Fibroblast of villous mesenchyme (primary cell): ENCODE data around the gene UTP4. TPM values are rescaled to one million over a fixed set of nuclear protein-coding genes. Genes with fewer than 3 reads are reported as not detected.

Source experiments
- DNase-seq: peaks from one replicate; pipeline ENCODE4 v3.0.0-alpha.2; 2010; ENCODE audit warnings: low read depth
- H3K4me3 ChIP-seq: 2 replicates; pipeline ENCODE4 v1.5.1; 2011; ENCODE audit warnings: low read depth, mild to moderate bottlenecking, low read length
- total RNA-seq: library from RNA; depleted of rRNA; stranded (reverse); fragments of >200 nt; gene quantifications from 2 replicates; pipeline ENCODE4 v1.2.3, GENCODE V29; 2012
- TF ChIP-seq, protein P1 (sequence below): IDR thresholded peaks from 2 replicates; pipeline ENCODE4 v1.5.1; 2012; ENCODE audit warnings: low read depth, mild to moderate bottlenecking, low read length; ENCODE audit not compliant: insufficient read depth

UTP4 gene
- total RNA-seq, 1 donor, result 22.5 TPM

DNA sequence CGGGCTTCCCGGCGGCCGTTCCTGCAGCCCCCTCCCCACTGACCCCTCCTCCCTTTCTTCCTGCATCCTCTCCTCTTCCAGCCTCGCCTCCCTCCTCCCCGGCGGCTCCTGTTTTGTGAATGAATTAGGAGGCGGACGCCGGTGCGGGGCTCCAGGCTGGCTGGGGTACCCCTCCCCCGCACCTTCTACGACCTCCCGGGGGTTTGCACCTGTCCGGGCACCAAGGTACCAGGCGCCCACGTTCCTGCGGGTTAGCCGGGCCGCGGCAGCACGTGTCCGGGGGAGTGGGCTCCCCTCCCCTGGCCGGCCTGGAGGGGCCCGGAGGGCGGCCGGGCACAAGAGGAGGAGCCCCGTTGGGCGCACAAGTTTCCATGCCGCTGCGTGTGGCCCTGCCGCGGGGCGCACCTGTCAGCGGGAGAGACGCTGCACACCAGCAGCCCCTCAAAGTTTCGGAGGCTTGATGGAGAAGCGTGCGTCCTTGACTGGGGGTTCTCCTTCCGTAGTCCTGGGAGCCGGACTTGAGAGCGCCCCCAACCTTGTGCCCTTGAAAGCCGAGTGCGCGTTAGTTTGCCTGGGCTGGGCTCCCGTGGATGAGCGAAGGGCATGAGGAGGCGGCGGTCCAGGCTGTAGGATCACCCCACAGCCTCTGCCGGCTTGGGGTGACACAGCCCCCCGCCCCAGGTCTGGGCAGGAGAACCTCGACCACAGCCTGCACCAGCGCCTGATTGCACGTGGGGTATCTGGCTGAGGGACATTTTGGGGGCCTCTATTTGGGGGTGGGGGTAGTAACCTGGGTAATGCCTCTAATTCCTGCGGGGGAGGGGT is 25.7 kb upstream of the UTP4 start:
- TF ChIP-seq, protein P1, sequence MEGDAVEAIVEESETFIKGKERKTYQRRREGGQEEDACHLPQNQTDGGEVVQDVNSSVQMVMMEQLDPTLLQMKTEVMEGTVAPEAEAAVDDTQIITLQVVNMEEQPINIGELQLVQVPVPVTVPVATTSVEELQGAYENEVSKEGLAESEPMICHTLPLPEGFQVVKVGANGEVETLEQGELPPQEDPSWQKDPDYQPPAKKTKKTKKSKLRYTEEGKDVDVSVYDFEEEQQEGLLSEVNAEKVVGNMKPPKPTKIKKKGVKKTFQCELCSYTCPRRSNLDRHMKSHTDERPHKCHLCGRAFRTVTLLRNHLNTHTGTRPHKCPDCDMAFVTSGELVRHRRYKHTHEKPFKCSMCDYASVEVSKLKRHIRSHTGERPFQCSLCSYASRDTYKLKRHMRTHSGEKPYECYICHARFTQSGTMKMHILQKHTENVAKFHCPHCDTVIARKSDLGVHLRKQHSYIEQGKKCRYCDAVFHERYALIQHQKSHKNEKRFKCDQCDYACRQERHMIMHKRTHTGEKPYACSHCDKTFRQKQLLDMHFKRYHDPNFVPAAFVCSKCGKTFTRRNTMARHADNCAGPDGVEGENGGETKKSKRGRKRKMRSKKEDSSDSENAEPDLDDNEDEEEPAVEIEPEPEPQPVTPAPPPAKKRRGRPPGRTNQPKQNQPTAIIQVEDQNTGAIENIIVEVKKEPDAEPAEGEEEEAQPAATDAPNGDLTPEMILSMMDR, result no peak
- peak overlapping the region; percentile 54 for H3K4me3 ChIP-seq
- DNase-seq, result no peak

GRCh38 chr16:69107316-69107962 is 25.0 kb upstream of the UTP4 start:
- TF ChIP-seq, protein P1, result no peak
- H3K4me3 ChIP-seq, result peak overlapping the region; percentile 54

GRCh38 chr16:69108064-69108904 is 24.2 kb upstream of the UTP4 start:
- TF ChIP-seq, protein P1, result no peak
- no peak overlapping the region for H3K4me3 ChIP-seq
- no peak for DNase-seq

More at GRCh38 chr16:69107316-69107962, 25.0 kb upstream of the UTP4 start:
- peak; percentile 25 for DNase-seq

DNA sequence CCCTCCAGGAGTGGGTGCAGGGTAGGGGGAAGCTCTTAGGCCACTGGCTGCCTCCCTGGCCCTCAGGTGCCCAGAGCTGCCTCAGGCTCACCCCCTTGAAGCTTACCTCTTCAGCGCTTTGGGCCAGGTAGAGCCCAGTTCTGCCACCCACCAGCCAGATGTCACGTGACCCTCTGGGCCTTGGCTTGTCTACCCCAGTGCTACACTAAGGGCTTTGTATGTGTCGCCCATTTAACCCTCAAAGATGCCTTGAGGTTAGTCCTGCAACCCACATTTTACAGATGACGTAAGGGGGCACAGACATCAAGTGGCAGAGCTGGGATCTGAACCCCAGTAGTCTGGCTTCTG is 23.6 kb upstream of the UTP4 start:
- no peak overlapping the region for H3K4me3 ChIP-seq
- TF ChIP-seq, protein P1, result no peak
- no peak for DNase-seq

DNA sequence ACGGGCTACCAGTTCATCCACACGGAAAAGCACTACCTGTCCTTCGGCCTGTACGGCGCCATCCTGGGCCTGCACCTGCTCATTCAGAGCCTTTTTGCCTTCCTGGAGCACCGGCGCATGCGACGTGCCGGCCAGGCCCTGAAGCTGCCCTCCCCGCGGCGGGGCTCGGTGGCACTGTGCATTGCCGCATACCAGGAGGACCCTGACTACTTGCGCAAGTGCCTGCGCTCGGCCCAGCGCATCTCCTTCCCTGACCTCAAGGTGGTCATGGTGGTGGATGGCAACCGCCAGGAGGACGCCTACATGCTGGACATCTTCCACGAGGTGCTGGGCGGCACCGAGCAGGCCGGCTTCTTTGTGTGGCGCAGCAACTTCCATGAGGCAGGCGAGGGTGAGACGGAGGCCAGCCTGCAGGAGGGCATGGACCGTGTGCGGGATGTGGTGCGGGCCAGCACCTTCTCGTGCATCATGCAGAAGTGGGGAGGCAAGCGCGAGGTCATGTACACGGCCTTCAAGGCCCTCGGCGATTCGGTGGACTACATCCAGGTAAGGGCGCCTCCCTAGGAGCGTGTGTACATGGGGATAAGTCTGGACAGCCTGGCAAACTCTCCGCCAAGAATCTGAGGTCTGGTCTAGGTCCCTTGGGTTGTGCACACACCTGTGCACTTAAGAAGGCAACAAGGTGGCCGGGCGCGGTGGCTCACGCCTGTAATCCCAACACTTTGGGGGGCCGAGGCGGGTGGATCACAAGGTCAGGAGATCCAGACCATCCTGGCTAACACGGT is 22.8 kb upstream of the UTP4 start:
- TF ChIP-seq, protein P1, result no peak
- no peak for DNase-seq

GRCh38 chr16:69110406-69110805 is 22.0 kb upstream of the UTP4 start:
- no peak overlapping the region for H3K4me3 ChIP-seq
- DNase-seq, result no peak
- TF ChIP-seq, protein P1, result no peak

More for the DNA sequence above, 22.8 kb upstream of the UTP4 start:
- no peak overlapping the region for H3K4me3 ChIP-seq
